GM12801 (cell line): ENCODE data around the gene P2RY8.

Experiments
- TF ChIP-seq, protein P1 (sequence below): IDR thresholded peaks from one replicate; pipeline ENCODE4 v1.5.1; 2011; ENCODE audit warnings: control low read depth; ENCODE audit not compliant: insufficient read length; ENCODE audit errors: extremely low read depth

P2RY8 gene

DNA sequence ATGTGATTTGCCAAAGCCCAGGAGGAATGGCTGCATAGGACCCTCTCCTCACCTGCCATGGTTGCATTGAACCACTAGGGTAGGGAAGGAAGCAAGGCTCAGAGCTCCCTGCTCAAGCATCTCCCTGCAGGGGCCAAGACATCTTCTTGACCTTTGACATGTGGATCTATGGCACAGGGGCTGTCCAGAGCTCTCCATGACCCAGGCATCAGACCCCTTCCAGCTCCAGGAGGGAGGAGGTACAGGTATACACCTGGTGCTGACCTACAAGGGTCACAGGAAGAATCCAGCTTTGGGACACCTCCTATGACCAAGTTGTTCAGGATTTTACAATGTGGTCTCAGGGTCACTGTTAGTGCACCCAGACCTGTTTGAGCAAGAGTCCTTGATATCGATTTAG is 61.1 kb downstream of the P2RY8 start:
- TF ChIP-seq, protein P1, sequence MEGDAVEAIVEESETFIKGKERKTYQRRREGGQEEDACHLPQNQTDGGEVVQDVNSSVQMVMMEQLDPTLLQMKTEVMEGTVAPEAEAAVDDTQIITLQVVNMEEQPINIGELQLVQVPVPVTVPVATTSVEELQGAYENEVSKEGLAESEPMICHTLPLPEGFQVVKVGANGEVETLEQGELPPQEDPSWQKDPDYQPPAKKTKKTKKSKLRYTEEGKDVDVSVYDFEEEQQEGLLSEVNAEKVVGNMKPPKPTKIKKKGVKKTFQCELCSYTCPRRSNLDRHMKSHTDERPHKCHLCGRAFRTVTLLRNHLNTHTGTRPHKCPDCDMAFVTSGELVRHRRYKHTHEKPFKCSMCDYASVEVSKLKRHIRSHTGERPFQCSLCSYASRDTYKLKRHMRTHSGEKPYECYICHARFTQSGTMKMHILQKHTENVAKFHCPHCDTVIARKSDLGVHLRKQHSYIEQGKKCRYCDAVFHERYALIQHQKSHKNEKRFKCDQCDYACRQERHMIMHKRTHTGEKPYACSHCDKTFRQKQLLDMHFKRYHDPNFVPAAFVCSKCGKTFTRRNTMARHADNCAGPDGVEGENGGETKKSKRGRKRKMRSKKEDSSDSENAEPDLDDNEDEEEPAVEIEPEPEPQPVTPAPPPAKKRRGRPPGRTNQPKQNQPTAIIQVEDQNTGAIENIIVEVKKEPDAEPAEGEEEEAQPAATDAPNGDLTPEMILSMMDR: no peak

- TF ChIP-seq, protein P1: no peak
These were observed 61.5 kb downstream of the P2RY8 start for GRCh38 chrX:1475481-1475880.

- TF ChIP-seq, protein P1: no peak
These were observed 64.0 kb downstream of the P2RY8 start for GRCh38 chrX:1472975-1473374.

- TF ChIP-seq, protein P1: no peak
These were observed 68.7 kb downstream of the P2RY8 start for GRCh38 chrX:1468250-1468772.

DNA sequence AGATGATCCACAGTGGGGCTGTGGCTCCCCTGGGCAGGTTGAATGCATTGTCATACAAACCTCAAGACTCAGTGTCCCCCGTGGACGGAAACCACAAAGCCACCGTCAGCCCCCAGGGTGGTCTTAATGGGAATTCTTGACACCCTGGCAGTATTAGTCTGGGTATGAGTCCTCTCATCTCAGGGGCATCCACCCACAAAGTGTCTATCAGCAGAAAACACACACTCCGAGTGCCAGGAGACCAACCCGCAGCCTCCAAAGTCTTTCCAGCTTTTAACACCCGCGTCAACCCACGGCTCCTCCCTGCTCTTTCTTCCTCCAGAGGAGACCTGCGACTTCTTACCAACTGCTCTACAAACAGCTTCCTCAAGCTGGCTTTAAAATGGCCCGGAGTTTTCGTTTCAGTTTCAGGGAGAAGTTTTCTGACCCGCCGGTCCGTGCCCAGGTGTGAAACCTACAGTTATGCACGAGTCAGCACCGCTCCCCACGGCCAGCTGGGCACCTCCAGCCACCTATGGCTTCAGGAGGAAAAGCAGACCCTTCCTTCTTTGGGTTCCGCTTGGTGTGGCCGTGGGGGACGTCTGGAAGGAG is 69.9 kb downstream of the P2RY8 start:
- TF ChIP-seq, protein P1: no peak

GRCh38 chrX:1466232-1466661 is 70.7 kb downstream of the P2RY8 start:
- TF ChIP-seq, protein P1: no peak

DNA sequence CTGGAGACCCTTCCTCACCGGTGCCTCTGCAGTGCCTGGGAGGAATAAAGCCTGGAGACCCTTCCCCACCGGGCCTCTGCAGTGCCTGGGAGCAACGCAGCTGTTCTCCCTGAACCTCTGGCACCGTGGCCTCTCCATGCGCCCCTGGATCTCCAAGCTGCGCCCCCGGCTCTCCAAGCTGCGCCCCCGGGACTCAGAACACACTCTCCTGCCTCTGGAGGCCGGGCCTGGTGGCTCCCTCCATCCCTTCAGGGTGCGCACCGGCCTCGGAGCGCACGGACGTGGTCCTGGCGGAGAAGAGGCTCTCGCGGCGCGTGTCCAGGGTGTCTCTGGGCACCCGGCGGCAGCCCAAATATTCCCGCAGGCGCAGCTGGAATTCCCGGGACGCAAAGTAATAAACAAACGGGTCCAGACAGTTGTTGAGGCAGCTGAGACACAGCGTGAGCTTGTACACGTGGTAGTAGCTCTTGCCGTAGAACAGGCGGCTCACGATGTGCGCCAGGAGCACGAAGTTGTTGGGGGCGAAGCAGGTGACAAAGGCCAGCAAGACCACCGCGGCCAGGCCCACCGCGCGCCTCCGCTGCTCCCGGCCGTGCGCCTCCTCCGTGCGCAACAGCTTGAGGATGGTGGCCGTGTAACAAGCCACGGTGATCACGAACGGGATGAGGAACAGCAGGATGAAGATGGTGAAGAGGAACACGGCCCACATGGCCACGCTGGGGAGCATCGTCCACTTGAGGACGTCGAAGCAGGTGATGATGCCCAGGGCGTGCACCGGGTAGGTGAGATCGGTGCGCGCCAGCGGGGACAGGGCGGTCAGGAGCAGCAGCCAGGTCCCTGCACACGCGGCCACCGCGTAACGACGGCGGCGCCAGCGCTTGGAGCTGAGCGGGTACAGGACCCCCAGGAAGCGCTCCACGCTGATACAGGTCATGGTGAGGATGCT is 71.4 kb downstream of the P2RY8 start:
- TF ChIP-seq, protein P1: no peak
